ENCODE measurements around the gene ZBTB7C.

The ZBTB7C gene

GRCh38 chr18:48417985-48418384 lies 8.8 kb upstream of the ZBTB7C start:
- no peak for DNase-seq

- DNase-seq = no peak
Measured at GRCh38 chr18:48413342-48413741, 4.2 kb upstream of the ZBTB7C start.

- DNase-seq = peak; percentile 52
Measured at GRCh38 chr18:48412339-48412929, 3.3 kb upstream of the ZBTB7C start.

GRCh38 chr18:48410095-48410920 lies 1.1 kb upstream of the ZBTB7C start:
- peak; percentile 77 for DNase-seq

GRCh38 chr18:48409591-48410094 lies 460 bp upstream of the ZBTB7C start:
- no peak for DNase-seq

- no peak for DNase-seq
Measured at GRCh38 chr18:48408111-48408726, 964 bp downstream of the ZBTB7C start.

- DNase-seq = no peak
Measured at GRCh38 chr18:48407358-48407757, 1.8 kb downstream of the ZBTB7C start.

- no peak for DNase-seq
Measured at GRCh38 chr18:48405978-48406377, 3.2 kb downstream of the ZBTB7C start.

- no peak for DNase-seq
Measured at GRCh38 chr18:48404716-48405507, 4.3 kb downstream of the ZBTB7C start.

- no peak for DNase-seq
Measured at GRCh38 chr18:48402953-48403352, 6.2 kb downstream of the ZBTB7C start.

GRCh38 chr18:48399303-48400075 lies 9.7 kb downstream of the ZBTB7C start:
- DNase-seq = no peak

- DNase-seq = no peak
Measured at GRCh38 chr18:48398074-48398473, 11.1 kb downstream of the ZBTB7C start.

- no peak for DNase-seq
Measured at GRCh38 chr18:48397021-48397420, 12.2 kb downstream of the ZBTB7C start.

GRCh38 chr18:48396561-48396960 lies 12.6 kb downstream of the ZBTB7C start:
- DNase-seq = no peak

- DNase-seq = no peak
Measured at GRCh38 chr18:48395646-48396045, 13.5 kb downstream of the ZBTB7C start.

GRCh38 chr18:48394176-48394575 lies 15.0 kb downstream of the ZBTB7C start:
- no peak for DNase-seq

GRCh38 chr18:48393776-48394175 lies 15.4 kb downstream of the ZBTB7C start:
- DNase-seq = no peak

GRCh38 chr18:48393170-48393569 lies 16.0 kb downstream of the ZBTB7C start:
- DNase-seq = no peak

GRCh38 chr18:48392268-48392667 lies 16.9 kb downstream of the ZBTB7C start:
- no peak for DNase-seq

GRCh38 chr18:48391868-48392267 lies 17.3 kb downstream of the ZBTB7C start:
- DNase-seq = no peak

GRCh38 chr18:48390641-48391040 lies 18.5 kb downstream of the ZBTB7C start:
- DNase-seq = no peak

GRCh38 chr18:48388478-48388877 lies 20.7 kb downstream of the ZBTB7C start:
- no peak for DNase-seq
